Measurements from ENCODE around the gene C3.
"Not testable (repeated sequence)": the region's sequence is repeated elsewhere in the genome, so short reads cannot be mapped to it uniquely, and the experiment has no call there.

C3 gene

DNA sequence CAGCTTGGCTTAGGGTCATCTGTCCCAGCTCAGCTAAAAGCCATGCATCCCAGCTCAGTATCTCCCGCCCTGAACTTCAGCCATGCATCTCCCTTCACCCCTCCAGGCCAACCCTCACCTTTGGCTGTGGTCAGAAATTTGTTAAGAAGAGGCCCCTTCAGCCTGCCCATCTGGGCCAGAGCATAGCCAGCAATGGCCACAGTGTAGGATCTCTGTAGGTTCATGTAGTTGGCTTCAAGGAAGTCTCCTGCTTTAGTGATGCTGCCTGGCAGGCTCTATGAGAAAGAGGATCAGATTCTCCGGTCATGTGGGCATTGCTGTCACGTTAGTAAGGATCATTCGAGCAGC lies 33.8 kb downstream of the C3 start:
- no peak for DNase-seq

DNA sequence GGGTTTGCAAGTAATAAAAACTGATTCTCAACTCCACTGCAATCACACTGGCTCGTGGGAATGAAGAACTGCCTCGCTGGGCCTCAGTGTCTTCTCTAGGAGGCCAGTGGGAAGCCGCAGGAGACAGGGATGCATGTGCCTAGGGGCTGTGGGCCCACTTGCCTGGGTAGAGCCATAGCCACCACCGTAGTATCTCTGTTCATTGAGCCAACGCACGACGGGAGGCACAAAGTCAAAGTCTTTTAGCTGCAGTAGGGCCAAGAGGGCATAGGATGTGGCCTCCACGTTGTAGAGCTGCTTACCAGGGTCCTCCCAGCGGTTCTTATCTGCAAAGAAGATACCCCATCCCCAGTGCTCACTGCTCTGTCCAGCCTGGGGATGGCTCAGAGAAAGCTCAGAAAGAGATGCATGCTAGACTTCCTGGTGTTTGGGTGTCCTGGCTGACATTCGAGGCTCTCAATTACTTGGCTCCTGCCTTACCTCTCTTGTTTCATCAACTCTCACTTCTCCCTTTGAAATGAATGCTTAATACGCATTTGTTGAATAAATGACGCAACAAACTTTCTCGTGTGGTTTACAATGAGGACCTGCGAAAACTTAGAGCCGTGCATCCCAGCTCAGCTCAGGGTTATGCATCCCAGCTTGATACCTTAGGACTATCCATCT lies 34.4 kb downstream of the C3 start:
- no peak for DNase-seq

DNA sequence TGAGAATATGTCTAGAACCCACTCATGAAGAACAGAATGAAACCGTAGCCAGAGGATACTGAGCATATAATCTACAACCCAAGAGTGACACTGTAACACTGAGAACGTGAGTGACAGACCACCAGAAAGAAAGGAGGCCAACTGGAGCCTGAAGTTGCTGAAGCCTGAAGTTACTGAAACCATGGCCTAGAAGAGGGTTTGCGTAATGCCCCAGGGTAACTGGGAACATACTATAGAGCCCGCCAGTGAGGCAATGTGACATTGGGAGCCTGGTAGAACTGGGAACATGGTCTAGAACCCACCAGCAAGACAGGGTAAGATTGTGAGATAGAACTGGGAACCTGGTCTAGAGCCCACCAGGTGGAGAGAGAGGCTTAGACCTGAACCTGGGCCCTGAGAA lies 35.0 kb downstream of the C3 start:
- DNase-seq = no peak

DNA sequence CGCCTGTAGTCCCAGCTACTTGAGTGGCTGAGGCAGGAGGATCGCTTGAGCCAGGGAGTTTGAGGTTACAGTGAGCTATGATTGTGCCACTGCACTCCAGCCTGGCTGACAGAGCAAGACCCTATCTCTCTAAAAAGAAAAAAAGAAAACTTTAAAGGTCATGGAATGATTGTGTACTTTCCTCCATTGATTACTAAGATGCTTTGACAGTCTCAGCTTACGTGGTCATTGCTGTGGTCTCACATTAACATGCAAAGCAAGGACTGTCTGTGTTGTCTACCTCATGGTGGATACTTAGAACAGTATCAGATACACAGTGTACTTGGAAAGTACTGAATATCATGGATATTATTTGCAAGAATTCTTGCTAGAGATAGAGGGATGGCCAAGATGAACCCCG lies 36.5 kb downstream of the C3 start:
- no peak for DNase-seq

DNA sequence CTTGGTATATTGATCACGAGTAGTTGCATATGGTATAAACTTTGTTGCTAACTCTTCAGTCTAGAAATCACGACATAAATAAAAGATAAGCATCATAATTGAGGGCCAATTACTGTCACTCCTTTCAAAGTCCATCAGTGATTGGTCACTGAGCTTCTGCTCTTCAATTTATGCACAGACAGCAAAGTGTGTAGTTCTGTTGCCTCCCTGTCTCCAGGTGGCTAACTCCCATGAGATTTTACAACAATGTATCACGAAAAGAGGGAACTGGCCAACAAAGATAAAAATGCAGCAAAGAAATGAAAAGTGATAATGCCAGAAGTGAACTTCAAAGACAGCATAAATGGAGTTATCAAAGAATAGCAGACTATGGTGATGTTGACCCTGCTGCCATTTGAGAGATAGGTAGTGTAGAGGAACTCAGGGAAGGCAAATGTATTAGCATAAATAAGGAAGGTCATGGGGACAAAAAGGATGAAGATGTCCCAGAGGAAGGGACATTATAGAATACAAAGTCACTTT lies 37.8 kb downstream of the C3 start:
- DNase-seq = no peak

DNA sequence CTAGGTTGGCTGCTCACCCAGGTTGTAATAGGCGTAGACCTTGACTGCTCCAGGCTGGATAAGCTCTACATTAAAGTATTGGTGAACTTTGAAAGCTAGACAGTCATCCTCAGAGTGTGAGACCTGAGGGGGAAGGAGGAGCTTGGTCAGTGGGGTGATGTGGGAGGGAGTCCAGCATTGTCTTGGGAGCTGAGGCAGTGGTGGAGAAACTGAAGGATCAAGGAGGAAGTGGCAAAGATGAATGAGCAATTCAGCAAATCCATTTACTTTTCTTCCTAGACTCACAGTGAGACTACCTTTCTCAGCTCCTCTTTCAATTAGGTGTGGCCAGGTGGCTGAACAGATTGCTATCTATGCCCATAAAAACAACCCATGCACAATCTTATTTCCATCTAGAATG lies 40.3 kb downstream of the C3 start:
- DNase-seq = no peak

DNA sequence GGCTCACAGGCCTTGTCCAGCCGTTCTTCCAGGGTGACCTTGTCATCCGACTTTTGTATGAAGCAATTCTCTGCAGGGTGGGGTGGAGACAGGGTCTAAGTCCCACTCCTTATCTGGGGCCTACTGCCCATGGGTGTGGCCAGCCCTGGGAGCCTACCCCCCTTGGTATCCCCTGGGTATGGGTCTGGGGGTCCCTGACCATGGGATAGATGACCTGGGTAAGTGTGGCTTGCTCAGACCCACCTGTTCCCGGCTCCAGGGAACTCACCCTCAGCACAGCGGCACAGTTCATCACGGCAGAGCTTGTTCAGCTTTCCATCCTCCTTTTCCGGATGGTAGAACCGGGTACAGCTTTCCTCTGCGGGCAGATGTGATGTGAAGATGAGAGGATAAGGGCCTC lies 41.3 kb downstream of the C3 start:
- no peak for DNase-seq

DNA sequence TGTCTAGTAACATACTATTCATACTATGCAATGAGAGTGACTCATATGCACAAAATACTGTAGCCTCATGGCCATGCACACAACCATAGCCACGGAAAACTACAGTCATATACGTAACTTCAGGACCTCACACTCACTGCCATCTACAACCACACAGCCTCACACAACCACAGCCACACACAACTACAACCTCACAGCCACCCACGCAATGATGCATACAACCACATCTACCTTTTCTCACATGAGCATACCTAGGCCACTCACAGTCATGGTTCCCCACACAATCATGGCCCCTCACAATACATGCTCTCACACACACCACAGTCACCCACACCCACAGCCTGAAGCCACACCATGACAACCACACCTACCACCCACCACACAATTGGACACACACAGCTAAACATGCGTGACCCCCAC lies 41.8 kb downstream of the C3 start:
- peak; percentile 53 to 68 for DNase-seq

DNA sequence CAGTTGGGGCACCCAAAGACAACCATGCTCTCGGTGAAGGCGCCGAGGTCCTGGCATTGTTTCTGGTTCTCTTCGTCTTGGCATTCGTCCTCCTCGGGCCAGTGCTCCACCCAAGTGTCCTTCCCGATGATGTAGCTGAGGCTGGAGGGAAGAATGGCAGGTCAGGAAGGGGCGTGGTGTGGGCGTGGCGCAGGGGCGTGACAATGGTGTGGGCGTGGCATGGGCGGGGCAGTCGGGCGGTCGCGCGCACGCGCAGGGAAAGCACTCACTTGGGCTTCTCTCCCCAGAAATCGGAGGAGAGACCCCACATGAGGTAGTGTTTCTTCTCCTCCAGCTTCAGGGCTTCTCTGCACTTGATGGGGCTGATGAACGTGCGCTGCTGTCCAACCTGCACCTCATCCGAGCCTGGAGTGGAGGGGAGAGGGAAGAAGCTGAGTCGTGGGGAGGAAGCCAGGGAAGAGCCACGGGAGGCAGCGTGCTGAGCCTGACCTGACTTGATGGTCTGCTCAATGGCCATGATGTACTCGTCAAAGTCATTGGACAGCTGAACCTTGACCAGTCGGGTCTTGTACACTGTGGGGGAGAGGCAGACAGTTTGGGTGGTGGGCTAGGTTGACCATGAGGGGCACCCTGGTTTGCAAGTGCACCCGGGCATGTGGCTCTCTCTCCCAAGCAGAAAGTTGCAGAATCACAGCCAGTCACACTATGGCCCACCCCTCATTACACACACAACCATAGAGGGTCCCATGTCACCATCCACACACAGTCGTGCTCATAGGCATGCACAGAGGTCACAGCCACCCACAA lies 42.4 kb downstream of the C3 start:
- no peak for DNase-seq

DNA sequence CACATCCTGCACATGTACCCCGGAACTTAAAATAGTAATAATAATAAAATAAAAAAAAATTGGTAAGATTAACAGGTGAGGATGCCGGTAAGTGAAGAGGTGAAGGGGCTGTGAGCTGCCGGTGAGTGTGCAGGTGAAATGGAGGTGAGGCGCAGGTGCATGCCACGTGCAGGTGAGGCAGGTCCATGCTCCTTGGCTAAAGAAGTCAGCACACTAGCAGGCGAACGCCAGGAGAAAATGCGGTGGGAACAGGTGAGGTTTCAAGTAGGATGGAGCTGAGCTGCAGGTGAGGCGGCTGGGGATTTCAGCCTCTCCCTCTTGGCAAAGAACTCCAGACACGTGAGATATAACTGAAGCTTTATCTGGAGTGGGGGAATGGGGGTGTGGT lies 43.0 kb downstream of the C3 start:
- DNase-seq = no peak

DNA sequence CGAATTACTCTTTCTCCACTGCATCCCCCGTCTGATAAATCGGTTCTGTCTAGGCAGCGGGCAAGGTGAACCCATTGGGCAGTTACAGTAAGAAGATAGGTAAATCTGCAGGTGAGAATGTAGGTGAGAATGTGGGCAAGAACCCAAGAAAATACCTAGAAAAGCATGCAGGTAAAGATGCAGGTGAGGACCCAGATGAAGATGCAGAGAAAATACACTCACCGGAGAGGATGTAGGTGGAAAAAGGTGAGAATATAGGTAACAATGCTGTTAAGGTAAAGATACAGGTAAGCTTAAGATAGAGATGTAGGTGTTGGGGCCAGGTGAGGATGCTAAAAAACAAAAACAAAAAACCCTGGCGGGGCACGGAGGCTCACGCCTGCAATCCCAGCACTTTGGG lies 44.2 kb downstream of the C3 start:
- DNase-seq = no peak

DNA sequence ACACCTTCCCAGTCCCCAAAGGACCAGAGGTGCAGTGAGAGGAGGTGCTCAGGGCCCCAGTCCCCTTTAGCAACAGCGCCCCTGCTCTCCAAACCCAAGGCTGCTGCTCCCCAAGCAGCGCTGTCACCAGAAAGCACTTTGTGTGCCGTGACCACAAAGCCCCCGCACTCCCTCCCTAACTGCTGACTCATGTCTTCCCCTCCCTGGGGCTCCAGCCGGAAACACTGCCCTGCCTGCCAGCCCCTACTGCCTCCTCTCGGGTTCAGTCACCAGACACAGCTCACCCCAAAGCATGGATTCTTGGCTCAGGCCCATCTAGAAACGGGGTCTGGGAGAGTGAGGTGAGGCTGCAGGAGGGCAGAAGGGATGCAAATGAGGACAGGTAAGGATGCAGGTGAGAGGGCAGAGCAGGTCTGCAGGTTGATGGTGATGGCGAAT lies 45.6 kb downstream of the C3 start:
- peak; percentile 88 to 91 for DNase-seq

DNA sequence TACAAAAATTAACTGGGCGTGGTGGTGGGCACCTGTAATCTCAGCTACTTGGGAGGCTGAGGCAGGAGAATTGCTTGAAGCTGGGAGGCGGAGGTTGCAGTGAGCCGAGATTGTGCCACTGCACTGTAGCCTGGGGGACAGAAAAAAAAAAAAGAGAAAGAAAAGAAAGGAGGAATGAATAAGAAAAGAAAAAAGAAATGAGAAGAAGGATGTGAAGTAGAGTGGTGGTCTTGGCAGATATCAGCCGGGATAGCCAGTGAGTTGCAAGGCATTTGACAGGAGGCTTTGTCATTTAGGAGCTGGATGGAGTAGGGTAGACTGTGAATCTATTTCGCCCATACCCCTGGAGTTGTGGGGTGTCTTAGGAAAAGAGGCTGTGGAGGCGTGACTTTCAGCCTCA lies 46.0 kb downstream of the C3 start:
- not testable (repeated sequence) for DNase-seq

DNA sequence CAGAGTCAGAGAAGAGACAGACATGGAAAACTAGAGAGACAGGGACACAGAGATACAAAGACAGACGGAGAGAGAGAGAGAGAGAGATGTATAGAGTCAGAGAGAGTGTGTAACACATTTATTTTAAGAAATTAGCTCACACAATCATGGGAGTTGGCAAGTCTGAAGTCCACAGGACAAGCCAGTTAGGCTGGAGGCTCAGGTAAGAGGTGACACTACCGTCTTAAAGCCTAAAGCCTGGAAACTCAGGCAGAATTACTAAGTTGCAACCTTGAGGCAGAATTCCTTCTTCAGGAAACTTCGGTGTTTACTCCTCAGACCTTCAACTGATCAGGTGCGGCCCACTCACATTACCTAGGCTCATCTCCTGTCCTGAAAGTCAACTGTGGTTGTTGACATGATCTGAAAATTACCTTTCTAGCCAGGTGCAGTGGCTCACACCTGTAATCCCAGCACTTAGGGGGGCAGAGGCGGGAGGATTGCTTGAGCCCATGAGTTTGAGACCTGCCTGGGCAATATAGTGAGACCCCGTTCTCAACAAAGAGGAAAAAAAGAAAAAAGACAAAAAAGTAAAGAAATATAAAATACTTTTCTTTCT lies 47.7 kb downstream of the C3 start:
- DNase-seq = no peak

DNA sequence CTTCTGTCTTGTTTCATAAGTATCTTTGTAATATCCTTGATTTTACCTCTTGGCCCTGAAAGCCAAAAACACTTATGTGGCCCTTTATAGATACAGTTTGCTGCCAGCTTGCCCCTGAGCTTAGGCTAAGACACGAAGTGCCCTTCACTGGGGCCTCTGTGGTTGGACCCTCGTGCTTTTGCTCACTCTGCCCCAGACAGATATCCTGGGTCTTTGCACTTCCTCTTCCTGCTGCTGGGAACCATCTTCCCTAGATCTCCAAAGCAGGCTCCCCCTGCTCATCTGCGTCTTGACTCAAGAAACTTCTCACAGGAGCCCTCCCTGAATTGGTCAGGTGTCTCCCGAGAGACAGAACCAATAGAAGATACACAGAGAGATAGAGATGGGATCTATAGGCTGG lies 48.5 kb downstream of the C3 start:
- no peak for DNase-seq

DNA sequence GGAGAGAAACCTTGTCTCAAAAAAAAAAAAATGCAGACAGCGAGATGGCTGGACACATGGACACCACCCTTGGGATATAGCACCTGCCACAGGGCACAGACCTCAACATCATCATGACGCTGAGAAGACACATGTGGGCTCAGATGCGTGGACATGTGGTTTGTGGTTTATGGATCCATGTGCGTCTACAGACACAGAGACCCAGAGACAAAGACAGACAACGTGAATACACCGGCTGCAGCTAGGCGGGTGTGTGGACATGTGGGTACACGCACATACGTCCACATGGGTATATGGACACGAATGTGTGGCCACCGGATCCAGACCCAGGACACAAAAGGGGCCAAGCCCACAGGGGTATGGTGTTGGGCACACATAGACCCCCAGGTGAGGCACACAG lies 51.8 kb downstream of the C3 start:
- DNase-seq = no peak

DNA sequence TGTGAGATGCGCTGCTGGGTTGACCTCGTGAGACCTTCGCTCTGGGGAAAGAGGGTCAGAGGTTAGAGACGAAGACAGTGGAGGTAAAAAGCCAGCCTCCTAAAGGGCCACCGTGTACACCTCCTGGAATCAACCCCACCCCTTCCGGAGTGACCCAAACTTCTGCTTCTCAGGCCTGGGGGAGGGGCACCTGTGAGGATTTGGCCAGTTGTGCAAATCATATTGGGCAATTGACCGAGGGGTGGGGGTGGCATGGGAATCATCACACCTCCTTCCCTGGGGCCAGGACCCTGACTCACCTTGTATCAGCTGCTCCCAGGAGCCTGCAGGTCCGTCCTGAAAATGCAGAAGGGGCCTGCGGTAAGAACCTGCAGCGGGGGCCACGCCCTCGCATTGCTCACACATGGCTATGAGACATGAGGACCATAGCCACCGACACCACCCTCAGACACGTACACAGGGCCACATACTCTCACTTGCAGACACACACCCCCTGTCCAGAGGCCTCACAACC lies 53.3 kb downstream of the C3 start:
- no peak for DNase-seq

DNA sequence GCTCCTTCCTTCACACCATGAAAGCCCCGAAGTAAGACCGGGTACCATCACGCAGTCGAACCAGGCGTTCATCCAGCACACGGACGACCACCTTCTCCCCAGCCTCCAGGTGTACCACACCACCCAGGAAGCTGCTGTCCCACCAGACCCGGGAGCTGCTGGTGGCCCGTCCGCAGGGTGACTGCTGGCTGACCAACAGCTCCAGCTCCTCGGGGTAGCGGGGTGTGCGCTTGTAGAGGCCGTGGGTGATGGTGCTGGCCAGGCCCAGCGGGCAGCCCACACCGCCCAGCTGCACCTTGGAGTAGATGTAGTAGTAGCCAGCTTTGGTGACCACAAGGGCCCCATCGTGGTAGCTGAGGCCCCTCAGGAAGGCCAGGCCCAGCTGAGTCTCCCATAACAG lies 55.5 kb downstream of the C3 start:
- no peak for DNase-seq

DNA sequence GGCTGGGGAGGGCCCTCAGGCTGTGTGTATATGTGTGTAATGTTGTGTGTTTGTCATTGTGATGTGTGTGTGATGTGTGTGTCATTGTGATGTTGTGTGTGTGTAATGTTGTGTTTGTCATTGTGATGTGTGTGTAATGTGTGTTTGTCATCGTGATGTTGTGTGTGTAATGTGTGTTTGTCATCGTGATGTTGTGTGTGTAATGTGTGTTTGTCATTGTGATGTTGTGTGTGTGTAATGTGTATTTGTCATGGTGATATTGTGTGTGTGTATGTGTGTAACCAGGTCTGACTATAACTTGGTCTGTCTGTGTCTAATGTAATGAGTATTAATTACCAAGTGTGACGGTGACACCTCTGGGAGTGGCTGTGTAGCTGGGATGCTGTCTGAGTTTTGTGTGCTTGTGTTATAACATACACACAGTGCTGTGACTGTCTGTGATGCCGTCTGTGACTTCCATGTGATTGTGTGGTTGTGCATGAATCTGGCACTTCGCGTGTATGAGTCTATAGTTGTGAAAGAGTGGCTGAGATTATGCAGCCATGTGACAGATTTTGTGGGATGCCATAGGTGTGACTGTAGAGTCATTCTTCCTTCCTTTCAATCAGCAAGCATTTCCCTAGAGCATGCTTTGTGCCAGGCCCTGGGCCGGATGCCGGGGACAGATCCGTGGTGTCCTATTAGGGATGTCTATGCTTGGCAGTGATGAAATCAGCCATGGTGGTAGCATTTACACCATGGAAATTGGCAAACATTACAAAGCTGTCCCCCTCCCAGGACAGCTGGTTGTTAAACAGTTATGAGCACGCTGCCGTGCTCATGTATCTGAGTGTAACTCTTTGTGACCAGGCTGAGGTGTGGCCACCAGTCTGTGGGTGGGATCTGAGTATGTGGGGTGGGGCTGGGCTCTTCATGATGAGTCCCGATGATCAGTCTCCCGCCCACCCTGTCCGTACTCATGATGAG lies 56.9 kb downstream of the C3 start:
- DNase-seq = no peak

DNA sequence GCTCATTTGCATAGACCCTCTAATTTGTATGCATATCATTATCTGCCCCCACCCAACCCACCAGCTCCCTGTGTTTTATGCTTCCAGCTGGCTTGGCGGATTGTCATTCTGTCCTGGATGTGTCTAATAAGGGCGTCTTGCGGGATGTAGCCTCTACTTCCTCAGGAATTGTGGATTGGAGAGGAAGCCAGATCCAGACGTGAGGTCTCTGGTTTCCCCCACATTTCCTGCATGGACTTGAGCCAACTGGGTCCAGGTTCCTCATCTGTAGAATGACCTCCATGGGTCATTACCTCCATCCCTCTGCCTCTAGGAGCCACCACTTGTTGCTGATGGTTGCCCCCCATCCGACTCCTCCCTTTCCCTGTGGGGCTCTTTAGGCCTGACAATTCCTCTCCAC lies 57.7 kb downstream of the C3 start:
- DNase-seq = no peak

DNA sequence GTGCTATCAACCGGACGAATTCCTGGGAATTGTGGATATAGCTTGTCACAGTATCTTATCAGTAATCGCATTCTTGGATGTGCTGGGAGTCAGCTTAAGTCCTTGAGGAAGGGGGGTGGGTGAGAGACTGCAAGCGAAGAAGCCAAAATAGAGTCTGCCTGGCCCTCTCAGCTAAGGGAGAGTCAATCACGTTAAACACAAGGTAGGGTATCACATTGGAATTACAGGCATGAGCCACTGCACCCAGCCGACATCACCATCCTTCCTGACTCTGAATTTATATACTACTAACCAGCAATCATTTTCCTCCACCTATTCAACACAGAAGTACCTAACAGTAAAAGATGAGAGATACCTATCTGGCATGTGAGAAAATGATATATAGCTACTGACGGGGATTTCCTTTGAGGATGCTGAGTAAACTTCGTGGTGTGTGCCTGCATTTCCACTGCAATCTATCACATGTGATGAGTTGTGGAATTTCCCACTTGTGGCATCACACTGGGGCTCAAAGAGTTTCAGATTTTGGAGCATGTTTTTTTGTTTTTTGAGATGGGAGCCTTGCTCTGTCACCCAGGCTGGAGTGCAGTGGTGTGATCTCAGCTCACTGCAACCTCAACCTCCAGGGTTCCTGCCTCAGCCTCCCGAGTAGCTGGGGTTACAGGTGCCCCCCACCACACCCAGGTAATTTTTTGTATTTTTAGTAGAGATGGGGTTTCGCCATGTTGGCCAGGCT lies 58.8 kb downstream of the C3 start:
- peak; percentile 49 to 58 for DNase-seq

DNA sequence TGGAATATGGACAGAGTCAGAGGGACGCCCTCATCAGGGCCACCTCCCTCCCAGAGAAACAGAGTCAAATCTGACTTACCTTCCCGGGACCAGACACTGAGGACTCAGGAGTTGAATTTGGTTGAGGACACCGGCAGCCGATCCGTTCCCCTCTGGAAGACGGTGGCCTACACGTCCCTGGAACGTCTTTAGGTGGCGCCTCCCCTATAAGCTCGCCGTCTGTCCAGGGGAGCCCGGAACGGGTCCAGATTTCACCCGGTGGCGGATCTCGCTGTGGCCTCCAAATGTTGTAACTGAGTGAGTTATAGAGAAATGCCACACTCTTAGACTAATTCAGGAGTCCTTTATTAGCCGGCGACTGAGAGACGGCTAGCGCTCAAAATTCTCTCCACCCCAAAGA lies 59.5 kb downstream of the C3 start:
- DNase-seq = no peak
